Bronchial epithelial cell (primary cell): ENCODE results near the gene CEND1. TPM values are rescaled to one million over a fixed set of nuclear protein-coding genes. Genes with fewer than 3 reads are reported as not detected.
A peak's percentile ranks its signal among the peaks of the same experiment; 100 is the strongest.

Experiments used
- DNase-seq: peaks from one replicate; pipeline ENCODE4 v3.0.0-alpha.2; 2010; ENCODE audit warnings: low read depth
- FAIRE-seq: peaks from 2 replicates; lab custom pipeline; 2011; peaks lifted over from hg19 to GRCh38; lab: Jason Lieb, UNC
- H3K27me3 ChIP-seq: 2 replicates; pipeline ENCODE4 v1.5.1; 2011; ENCODE audit warnings: low read length; ENCODE audit not compliant: control insufficient read depth, insufficient read depth
- H3K36me3 ChIP-seq: 2 replicates; pipeline ENCODE4 v1.5.1; 2011; ENCODE audit warnings: low read length; ENCODE audit not compliant: control insufficient read depth, insufficient read depth
- H3K4me3 ChIP-seq: 2 replicates; pipeline ENCODE4 v1.5.1; 2011; ENCODE audit warnings: mild to moderate bottlenecking, low read depth, low read length, control low read depth
- total RNA-seq: library from RNA; depleted of rRNA; stranded (reverse); fragments of >200 nt; gene quantifications from 2 replicates; pipeline ENCODE4 v1.2.1, GENCODE V29; 2014
- TF ChIP-seq, protein P1 (sequence below): IDR thresholded peaks from 2 replicates; pipeline ENCODE4 v1.5.1; 2011; ENCODE audit warnings: mild to moderate bottlenecking, moderate library complexity, low read length, control low read depth, inconsistent platforms; ENCODE audit not compliant: insufficient read depth, severe bottlenecking

CEND1 gene
- total RNA-seq, 1 donor from 2014 or later = not detected

- no peak for DNase-seq
- Histone ChIP-seq H3K27me3 (peaks cover 2% of the 10 kb centered on the region), H3K4me3 (peak overlapping the region; percentile 27), H3K36me3 (peaks cover 4% of the 10 kb centered on the region)
- FAIRE-seq = no peak
- TF ChIP-seq, protein P1, sequence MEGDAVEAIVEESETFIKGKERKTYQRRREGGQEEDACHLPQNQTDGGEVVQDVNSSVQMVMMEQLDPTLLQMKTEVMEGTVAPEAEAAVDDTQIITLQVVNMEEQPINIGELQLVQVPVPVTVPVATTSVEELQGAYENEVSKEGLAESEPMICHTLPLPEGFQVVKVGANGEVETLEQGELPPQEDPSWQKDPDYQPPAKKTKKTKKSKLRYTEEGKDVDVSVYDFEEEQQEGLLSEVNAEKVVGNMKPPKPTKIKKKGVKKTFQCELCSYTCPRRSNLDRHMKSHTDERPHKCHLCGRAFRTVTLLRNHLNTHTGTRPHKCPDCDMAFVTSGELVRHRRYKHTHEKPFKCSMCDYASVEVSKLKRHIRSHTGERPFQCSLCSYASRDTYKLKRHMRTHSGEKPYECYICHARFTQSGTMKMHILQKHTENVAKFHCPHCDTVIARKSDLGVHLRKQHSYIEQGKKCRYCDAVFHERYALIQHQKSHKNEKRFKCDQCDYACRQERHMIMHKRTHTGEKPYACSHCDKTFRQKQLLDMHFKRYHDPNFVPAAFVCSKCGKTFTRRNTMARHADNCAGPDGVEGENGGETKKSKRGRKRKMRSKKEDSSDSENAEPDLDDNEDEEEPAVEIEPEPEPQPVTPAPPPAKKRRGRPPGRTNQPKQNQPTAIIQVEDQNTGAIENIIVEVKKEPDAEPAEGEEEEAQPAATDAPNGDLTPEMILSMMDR = no peak
Measured at GRCh38 chr11:829847-830294, 40.0 kb upstream of the CEND1 start.

- DNase-seq (no peak), FAIRE-seq (no peak)
- TF ChIP-seq, protein P1 = no peak
- Histone ChIP-seq H3K36me3 (peaks cover 3% of the 10 kb centered on the region), H3K27me3 (peaks cover 2% of the 10 kb centered on the region), H3K4me3 (no peak overlapping the region)
Measured at GRCh38 chr11:829176-829846, 39.4 kb upstream of the CEND1 start.

- FAIRE-seq (no peak), DNase-seq (no peak)
- no peak overlapping the region for H3K4me3 ChIP-seq
Measured at GRCh38 chr11:828506-829175, 38.8 kb upstream of the CEND1 start.

GRCh38 chr11:827897-828192 is 38.0 kb upstream of the CEND1 start, which contains the start of gene CRACR2B:
CRACR2B (plus strand) TSS chr11:827919; CDS start chr11:828608, 689 bp downstream.
- peak within 1 kb of the TSS; percentile 29 for H3K4me3 ChIP-seq

More at GRCh38 chr11:828506-829175, 38.8 kb upstream of the CEND1 start:
- peaks cover 2% of the 10 kb centered on the region for H3K27me3 ChIP-seq
- TF ChIP-seq, protein P1 = no peak
- peaks cover 7% of the 10 kb centered on the region for H3K36me3 ChIP-seq

DNA sequence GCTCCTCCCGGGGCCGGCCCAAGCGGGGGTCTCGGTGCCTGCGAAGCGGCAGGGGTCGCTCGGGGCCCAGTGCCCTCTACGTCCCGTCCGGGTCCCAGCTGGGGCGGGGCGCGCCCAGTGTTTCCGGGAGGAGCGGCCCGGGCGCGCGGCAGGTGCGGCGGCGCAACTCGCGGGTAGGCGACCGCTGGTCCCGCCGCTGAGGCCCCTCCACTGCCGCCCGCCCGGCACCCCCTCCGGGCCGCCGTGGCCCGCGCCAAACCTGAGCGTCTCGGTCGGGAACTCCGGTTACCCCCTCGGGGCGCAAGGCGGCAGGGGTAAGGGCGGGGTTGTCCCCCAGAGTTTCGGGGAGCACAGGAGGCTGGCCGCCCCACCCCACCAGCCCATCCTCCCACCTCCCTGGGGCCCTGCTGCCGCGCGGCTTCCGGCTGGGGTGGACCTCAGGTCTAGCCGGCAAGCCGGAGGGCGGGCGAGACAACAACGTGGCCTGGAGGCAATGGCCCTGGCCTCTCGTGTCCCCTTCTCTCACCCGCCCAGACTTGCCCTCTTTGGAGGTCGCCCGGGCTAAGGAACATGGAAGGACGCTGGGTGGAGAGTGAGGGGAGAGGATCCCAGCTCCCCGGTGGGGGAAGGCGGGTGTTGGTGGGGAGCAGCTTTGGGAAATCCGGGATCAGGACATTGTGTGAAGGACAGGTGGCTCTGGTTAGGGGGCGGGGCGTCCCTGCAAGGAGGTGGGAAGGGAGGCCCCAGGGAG is 37.4 kb upstream of the CEND1 start:
- H3K27me3 ChIP-seq = peaks cover 2% of the 10 kb centered on the region
- TF ChIP-seq, protein P1 = no peak
- peaks cover 12% of the 10 kb centered on the region for H3K36me3 ChIP-seq
- FAIRE-seq (no peak), DNase-seq (no peak)
- H3K4me3 ChIP-seq = peak overlapping the region; percentile 29

More at GRCh38 chr11:827897-828192, 38.0 kb upstream of the CEND1 start, which contains the start of gene CRACR2B:
- no peak for DNase-seq
- no peak for FAIRE-seq
- Histone ChIP-seq H3K27me3 (peaks cover 2% of the 10 kb centered on the region), H3K36me3 (peaks cover 9% of the 10 kb centered on the region)
- TF ChIP-seq, protein P1 = no peak
